Measurements from ENCODE around the gene GABRG3.

GABRG3 gene

DNA sequence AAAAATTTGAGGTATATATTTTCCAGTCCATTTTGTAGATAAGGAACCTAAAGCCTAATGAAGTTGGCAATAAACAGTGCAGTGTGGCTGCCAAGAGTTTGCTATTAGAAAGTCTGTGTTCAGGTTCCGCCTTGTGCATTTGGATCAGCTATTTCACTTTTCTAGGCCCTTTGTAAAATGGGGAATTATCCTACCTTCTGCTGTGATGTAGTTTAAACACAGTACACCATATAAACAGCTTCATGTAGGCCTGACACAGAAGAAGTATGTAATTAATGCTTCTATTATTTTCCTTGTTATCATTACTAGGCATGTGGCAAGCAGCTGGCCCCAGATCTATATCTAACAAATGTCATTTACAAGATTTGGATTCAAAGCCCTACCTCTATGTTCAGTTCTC, 456.3 kb downstream of the GABRG3 start:
- no peak for DNase-seq

DNA sequence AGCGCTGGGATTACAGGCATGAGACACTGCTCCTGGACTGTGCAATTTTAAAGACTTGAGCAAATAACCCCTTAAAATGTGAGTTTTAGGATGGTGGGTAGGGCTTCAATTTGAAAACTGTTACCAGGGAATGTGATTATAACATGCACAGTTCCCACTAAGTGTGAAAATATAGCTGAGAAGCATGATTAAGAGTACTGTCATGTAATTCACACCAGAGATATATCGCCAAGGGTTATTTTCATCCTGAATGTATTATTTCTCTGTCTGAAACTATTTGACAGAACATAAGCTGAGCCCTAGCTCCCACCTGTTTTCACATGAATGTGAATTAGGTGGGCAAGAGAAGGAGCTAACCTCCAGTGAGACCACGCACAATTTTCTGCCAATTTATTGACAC, 457.2 kb downstream of the GABRG3 start:
- DNase-seq = no peak

DNA sequence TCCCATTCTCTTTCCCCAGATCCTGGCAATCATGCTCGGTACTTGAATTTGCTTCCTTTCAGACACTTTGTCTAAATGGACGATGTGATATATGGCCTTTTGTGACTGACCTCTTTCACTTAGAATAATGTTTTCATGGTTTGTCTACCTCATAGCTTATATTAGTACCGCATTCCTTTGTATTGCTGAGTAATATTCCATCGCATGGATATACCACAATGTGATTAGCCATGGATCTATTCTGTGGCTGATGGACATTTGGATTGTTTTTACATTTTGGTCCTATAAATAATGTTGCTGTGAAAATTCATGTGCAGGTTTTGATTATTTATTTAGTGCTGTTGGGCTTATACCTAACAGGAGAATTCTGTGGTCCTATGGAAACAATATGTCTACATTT, 458.6 kb downstream of the GABRG3 start:
- no peak for DNase-seq

DNA sequence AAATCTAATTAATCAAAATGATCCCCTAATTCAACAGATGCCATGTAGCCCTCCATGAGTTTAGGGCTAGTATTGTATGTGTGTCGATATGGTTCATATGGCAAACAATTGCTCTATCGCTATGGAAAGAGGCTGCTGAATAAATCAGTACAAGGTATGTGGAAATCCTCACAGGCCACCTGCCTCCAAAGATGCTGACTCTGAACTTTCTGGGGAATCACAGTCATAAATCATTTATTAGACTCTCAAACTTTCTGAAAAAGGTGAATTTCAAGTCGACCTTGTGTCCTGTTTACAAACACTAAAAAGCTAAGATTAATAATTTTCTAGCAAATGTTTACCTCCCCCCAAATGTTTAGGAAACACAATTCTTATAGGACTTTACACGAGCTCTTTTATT, 462.6 kb downstream of the GABRG3 start:
- DNase-seq = no peak

DNA sequence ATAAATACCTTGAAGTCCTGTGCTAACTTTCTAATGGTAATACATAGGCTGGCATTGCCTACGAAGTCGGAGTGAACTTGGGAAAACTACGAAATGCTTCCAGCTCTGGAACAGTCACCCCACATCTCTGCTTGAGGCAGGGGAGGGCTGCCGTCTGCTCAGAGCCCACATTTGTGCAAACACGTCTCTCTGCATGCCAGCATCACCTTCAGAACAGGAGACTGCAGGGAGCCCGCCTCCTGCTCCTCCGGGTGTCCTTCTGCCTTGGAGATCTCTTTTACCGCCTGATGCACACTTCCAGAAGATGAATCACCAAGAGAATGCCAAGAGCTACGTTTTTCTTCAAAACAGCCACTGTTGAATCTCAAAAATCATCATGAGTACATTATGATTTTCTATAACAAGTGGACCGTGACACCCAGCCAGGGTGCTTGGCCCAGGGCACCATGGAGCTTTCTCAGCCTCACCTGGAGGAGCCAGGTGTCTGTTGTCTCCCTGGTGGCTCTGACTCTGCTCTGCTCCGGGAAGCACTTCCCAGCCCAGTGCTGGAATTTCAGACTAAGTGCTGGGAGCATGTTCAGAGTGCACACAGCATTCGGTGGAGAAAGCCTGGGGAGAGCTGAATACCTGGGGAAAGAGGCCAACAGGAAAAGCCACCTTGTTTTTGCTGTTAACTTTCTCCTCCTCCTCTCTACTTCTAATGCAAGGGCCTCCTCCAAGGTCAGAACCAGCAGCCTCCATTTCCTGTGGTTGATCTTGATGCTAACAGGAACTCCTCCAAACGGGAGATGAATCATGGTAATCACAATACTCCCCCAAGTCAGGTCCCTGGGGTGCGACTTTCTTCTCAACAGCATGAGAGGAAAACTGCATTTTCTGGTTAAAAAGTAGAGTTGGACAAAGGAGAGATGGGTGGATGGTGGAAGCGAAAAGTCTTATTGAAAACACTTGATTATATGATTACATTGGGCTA, 467.7 kb downstream of the GABRG3 start:
- DNase-seq = no peak

- no peak for DNase-seq
Measured at GRCh38 chr15:27441120-27441519, 470.1 kb downstream of the GABRG3 start.

DNA sequence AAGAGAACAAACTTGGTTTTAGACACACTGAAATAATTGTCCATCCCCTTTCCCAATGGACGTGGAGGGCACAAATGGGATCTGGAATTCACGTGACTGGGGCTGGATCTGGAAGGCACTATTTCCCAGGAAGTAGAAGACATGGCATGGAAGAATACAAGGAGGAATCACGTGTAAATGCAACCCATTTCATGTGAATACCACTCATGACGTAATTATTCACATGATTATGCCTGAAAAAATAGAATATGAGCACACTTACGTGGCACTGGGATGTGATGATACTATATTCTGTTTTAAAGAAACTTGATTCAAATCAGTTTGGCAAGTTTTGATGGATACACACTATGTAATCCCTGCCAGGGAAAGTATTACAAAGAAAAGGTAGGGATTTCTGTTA, 477.3 kb downstream of the GABRG3 start:
- no peak for DNase-seq

- DNase-seq = no peak
Measured at GRCh38 chr15:27448986-27449385, 478.0 kb downstream of the GABRG3 start.

DNA sequence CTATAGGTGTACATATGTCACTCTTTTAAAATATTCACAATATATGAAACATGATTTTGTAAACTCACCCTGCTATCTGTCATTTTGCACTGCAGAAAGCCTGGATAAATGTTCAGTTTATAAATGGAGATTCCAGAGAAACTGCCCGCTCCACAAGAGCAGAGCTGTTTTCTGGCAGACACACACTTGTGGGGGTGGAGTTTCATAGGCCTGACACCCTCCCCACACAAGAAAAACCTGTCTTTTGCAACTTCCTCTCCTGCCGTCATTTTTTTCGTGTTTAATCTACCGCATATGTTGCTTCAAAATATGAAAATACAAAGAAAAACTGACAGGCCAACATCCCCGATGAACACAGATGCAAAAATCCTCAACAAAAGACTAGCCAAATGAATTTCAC, 479.0 kb downstream of the GABRG3 start:
- DNase-seq = no peak

DNA sequence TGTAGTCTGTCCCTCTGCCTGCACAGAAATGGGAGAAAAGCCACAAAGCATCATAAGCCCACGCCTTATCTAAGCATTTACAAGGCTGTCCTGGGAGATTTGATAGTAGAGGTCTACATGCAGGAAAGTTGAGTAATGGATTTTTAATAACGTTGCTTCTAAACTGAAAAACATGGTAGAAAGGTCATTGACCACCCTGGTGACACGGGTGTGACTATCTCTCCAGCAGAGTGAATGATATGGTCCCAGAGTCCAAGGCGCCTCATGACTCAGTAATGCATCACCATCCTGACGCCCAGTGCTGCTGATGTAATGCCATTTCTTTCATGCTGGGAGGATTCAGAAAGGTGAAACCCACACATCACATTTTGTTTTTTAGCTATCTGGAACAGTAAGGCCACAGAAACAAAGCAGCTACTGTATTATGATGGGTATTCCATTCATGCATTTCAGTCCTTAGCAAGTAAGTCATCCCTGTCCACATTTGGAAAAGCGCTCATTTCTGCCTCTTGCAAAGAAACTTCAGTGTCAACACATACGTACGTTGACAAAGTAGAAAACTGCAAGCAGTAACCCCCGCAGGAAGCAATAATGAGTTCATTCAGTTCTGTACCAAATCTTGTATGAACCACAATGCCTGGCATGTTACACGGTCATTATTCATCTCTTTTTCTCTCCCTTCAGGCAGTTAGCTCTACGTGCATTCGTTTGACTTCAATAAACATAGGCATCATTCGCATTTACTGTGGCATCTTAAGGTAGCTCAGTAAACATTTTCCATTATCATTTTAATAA, 483.5 kb downstream of the GABRG3 start:
- no peak for DNase-seq

- no peak for DNase-seq
Measured at GRCh38 chr15:27456807-27457206, 485.8 kb downstream of the GABRG3 start.

- DNase-seq = no peak
Measured at GRCh38 chr15:27457766-27458165, 486.8 kb downstream of the GABRG3 start.

DNA sequence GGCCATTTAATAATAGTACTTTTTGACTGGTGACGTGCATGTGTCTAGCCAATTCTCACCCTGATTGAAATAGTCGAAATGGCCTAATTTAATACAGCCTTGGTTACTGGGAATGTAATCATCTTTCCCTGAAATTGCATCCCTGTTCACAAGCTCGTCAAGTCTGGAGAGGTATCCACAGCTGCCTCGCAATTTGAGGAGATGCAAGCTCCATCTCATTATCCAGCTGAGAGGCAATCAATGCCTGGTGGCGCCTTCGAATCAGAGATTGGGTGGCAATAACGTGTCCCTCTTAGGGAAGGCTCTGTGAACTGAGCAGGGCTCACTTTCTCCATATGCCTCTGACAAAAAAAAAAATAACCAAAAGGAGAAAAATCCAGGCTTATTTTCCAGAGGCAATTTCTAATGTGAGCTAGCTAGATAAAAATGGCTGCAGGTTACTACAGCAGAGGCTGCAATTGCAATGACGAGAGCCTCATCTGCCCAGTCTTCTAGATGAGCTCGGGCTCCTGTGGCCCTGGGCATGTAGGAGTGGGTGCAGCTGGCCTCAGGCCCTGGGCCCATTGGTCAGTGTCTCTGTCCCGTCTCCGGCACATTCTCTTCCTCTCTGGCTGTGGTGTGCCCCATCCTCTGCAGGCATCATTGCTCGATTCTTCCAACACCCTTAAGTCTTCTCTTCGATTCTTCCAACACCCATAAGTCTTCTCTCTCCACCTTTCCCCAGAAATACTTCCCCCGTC, 487.5 kb downstream of the GABRG3 start:
- DNase-seq = no peak

- no peak for DNase-seq
Measured at GRCh38 chr15:27459836-27460235, 488.9 kb downstream of the GABRG3 start.

- no peak for DNase-seq
Measured at GRCh38 chr15:27461181-27461580, 490.2 kb downstream of the GABRG3 start.

GRCh38 chr15:27463525-27464088, 492.6 kb downstream of the GABRG3 start:
- DNase-seq = no peak

- DNase-seq = no peak
Measured at GRCh38 chr15:27464941-27465612, 494.1 kb downstream of the GABRG3 start.

GRCh38 chr15:27466758-27467157, 495.8 kb downstream of the GABRG3 start:
- no peak for DNase-seq

- DNase-seq = no peak
Measured at GRCh38 chr15:27468151-27468591, 497.2 kb downstream of the GABRG3 start.

DNA sequence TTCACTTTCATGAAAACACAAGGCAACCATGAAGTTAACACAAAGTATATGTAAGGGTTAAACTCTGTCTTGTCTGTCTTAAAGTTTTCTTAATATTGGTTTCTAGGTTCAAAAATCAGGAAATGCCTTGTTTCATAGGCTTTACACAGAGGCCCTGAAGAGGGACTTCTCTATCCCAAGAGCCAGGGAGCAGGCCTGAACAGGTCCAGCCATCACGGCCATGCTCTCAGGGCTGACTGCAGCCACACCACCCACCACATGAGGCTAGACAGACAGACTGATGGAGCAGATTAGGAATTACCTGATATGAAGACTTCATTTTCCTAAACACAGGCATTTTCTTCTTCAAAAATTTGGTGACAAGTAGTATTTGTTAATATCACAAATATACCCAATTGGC, 502.9 kb downstream of the GABRG3 start:
- DNase-seq = no peak

GRCh38 chr15:27475395-27475794, 504.4 kb downstream of the GABRG3 start:
- DNase-seq = no peak
